ENCODE measurements around the gene NPAS3. TPM values are rescaled to one million over a fixed set of nuclear protein-coding genes. Genes with fewer than 3 reads are reported as not detected.
A peak's percentile ranks its signal among the peaks of the same experiment; 100 is the strongest.

The NPAS3 gene
- total RNA-seq, 1 experiment from 2014 or later: 0.35 TPM

- POLR2A ChIA-PET: no interaction called here
- CTCF ChIA-PET: interaction anchor here (0.6 kb wide), 1 partner anchor 39 kb away, joined by 4 read pairs; no protein-coding TSS in a partner anchor
- Mint-ChIP-seq H3K4me3 (ENCODE audit: unreplicated experiment) (no peak overlapping the region), H3K27me3 (ENCODE audit: insufficient read depth, unreplicated experiment) (no peaks in the 10 kb centered on the region), H3K36me3 (ENCODE audit: insufficient read depth, unreplicated experiment) (no peaks in the 10 kb centered on the region), H3K4me1 (ENCODE audit: insufficient read depth, unreplicated experiment) (no peaks in the 10 kb centered on the region), H3K9me3 (ENCODE audit: unreplicated experiment) (no peaks in the 10 kb centered on the region), H3K27ac (ENCODE audit: low read depth, unreplicated experiment) (no peak overlapping the region)
- no peak for TF ChIP-seq CTCF (IDR thresholded peaks at IDR 0.05; ENCODE audit: unreplicated experiment)
- intact Hi-C loops (cut with micrococcal nuclease): no loop called here
- DNase-seq (ENCODE audit: unreplicated experiment): peak; percentile 27
- BruUV-seq (replicated peaks): no TSS peak
Measured at GRCh38 chr14:33668066-33668465, 729.4 kb downstream of the NPAS3 start.

- TF ChIP-seq CTCF (IDR thresholded peaks at IDR 0.05; ENCODE audit: unreplicated experiment): no peak
- intact Hi-C loops (cut with micrococcal nuclease): no loop called here
- CTCF ChIA-PET: interaction anchor here (0.6 kb wide), 1 partner anchor 181 kb away, joined by 3 read pairs; no protein-coding TSS in a partner anchor
- BruUV-seq (replicated peaks): no TSS peak
- no peaks in the 10 kb centered on the region for H3K36me3 Mint-ChIP-seq (ENCODE audit: insufficient read depth, unreplicated experiment)
- no peaks in the 10 kb centered on the region for H3K27me3 Mint-ChIP-seq (ENCODE audit: insufficient read depth, unreplicated experiment)
- H3K27ac Mint-ChIP-seq (ENCODE audit: low read depth, unreplicated experiment): no peak overlapping the region
- DNase-seq (ENCODE audit: unreplicated experiment): no peak
- no peak overlapping the region for H3K4me3 Mint-ChIP-seq (ENCODE audit: unreplicated experiment)
- POLR2A ChIA-PET: no interaction called here
- no peaks in the 10 kb centered on the region for H3K9me3 Mint-ChIP-seq (ENCODE audit: unreplicated experiment)
- H3K4me1 Mint-ChIP-seq (ENCODE audit: insufficient read depth, unreplicated experiment): no peaks in the 10 kb centered on the region
Measured at GRCh38 chr14:33669111-33669510, 730.4 kb downstream of the NPAS3 start.

- intact Hi-C loops (cut with micrococcal nuclease): no loop called here
- Mint-ChIP-seq H3K9me3 (ENCODE audit: unreplicated experiment) (no peaks in the 10 kb centered on the region), H3K27me3 (ENCODE audit: insufficient read depth, unreplicated experiment) (no peaks in the 10 kb centered on the region), H3K27ac (ENCODE audit: low read depth, unreplicated experiment) (no peak overlapping the region), H3K4me3 (ENCODE audit: unreplicated experiment) (no peak overlapping the region), H3K4me1 (ENCODE audit: insufficient read depth, unreplicated experiment) (no peaks in the 10 kb centered on the region), H3K36me3 (ENCODE audit: insufficient read depth, unreplicated experiment) (no peaks in the 10 kb centered on the region)
- TF ChIP-seq CTCF (IDR thresholded peaks at IDR 0.05; ENCODE audit: unreplicated experiment): no peak
- no TSS peak for BruUV-seq (replicated peaks)
- no peak for DNase-seq (ENCODE audit: unreplicated experiment)
- ChIA-PET CTCF (no interaction called here), POLR2A (interaction anchor here (0.8 kb wide), 1 partner anchor 106 kb away, joined by 3 read pairs; no protein-coding TSS in a partner anchor)
Measured at GRCh38 chr14:33670235-33670634, 731.6 kb downstream of the NPAS3 start.

- H3K27me3 Mint-ChIP-seq (ENCODE audit: insufficient read depth, unreplicated experiment): no peaks in the 10 kb centered on the region
- no peaks in the 10 kb centered on the region for H3K4me1 Mint-ChIP-seq (ENCODE audit: insufficient read depth, unreplicated experiment)
Measured at GRCh38 chr14:33671556-33671955, 732.9 kb downstream of the NPAS3 start.

More at GRCh38 chr14:33671556-33671955, 732.9 kb downstream of the NPAS3 start:
- Mint-ChIP-seq H3K4me3 (ENCODE audit: unreplicated experiment) (no peak overlapping the region), H3K27ac (ENCODE audit: low read depth, unreplicated experiment) (no peak overlapping the region), H3K36me3 (ENCODE audit: insufficient read depth, unreplicated experiment) (no peaks in the 10 kb centered on the region), H3K9me3 (ENCODE audit: unreplicated experiment) (no peaks in the 10 kb centered on the region)
- CTCF ChIA-PET: interaction anchor here (0.7 kb wide), 1 partner anchor 12 kb away, joined by 3 read pairs; no protein-coding TSS in a partner anchor
- no peak for TF ChIP-seq CTCF (IDR thresholded peaks at IDR 0.05; ENCODE audit: unreplicated experiment)
- intact Hi-C loops (cut with micrococcal nuclease): no loop called here
- no peak for DNase-seq (ENCODE audit: unreplicated experiment)
- BruUV-seq (replicated peaks): no TSS peak
- POLR2A ChIA-PET: no interaction called here
